ENCODE measurements around the gene NKX1-2. TPM values are rescaled to one million over a fixed set of nuclear protein-coding genes. Genes with fewer than 3 reads are reported as not detected.

NKX1-2 gene
- total RNA-seq, result not detected

DNA sequence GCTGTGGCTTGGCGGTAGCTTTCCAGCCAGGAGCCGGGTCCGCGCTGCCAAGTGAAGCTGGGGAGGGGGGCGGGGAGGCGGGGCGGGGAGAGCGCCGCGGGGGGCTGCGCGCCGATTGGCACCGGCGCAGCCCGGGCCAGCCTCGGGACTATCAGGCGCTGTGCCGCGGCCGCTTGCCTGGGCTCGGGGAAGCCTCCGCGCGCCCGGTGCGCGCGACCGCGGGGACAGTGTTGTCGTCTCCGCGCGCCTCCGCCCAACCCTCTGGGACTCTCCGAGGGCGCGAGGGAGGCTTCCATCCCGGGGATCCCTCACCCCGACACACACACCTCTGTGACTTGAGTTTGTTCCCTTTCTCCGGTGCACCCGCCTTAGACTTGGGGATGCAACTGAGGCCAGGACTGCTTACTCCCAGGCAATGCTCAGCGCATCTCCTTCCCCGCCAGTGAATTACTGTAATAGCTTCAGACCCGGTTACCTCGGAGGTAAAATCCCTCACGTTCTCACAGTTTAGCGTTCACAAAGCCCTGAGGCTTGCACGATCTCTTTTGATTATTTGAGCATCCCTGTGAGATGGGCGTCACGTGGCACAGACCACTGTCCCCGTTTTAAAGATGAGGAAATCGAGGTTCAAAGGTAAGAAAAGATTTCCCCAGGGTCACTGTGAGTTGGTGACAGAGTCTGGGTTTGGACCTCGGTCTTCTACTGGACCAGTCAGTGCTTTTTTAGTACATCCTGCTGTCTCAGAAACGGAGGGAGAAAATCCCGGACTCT is at the start of gene NKX1-2:
TSS of gene NKX1-2 (minus strand) at position 24 of the 771 bp plus-strand sequence. CDS start 92 bp downstream, outside the sequence.
- no peak for DNase-seq (ENCODE audit: low spot score)
- intact Hi-C loops (cut with DNase I), result loop anchor here (10.0 kb wide), 1 partner anchor 625 kb away; no protein-coding TSS in a partner anchor
- no peak for ATAC-seq

DNA sequence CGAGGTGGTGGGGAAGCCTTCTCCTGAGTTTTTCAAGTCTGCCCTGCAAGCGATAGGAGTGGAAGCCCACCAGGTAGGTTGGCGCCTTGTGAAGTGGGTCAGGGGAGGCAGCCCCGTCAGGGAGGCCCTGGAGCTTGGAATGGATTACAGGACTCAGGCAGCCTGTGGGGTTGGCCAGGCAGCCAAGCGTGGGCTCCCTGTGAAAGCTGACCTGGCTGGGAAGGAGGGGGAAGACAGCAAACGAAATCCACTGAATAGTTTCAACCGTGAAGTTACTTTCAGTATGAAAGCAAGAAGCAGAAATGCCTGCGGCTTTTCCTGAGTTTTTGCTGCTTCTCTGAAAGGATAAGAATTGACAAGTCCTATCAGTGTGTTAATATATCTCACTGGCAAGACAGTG is 48.2 kb upstream of the NKX1-2 start:
- no peak for ATAC-seq
- intact Hi-C loops (cut with DNase I), result no loop called here
- no peak for DNase-seq (ENCODE audit: low spot score)

DNA sequence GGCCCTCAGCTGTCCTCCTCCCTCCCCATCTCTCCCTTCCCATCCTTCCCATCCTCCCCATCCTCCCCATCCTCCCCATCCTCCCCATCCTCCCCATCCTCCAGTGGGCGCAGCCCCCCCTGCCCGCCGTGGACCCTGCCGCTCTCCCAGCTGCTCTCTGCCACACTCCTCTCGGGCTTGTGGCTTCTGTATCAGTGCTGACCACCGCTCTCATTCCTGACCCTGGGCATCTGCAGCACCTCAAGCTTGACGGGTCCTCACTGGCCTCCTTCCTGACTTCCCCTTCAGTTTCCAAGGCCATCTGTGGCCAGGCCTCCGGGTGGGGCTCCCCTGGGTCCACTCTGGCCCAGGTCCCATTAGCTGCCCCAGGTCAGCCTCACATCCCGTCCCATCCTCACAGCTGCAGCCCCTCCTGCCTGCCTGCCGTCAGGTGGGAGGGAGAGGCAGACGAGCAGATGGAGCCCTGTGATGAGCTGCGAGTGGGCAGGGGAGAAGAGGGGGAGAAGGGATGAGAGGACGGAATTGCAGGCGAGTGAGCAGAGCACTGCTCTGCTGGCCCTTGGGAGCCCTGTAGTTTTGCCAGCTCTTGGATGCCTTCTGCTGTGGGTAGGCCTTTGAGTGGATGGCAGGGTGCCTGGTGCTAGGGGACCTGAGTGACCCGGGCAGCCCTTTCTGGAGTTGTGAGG is 47.5 kb upstream of the NKX1-2 start:
- no peak for DNase-seq (ENCODE audit: low spot score)
- intact Hi-C loops (cut with DNase I), result no loop called here
- no peak for ATAC-seq

DNA sequence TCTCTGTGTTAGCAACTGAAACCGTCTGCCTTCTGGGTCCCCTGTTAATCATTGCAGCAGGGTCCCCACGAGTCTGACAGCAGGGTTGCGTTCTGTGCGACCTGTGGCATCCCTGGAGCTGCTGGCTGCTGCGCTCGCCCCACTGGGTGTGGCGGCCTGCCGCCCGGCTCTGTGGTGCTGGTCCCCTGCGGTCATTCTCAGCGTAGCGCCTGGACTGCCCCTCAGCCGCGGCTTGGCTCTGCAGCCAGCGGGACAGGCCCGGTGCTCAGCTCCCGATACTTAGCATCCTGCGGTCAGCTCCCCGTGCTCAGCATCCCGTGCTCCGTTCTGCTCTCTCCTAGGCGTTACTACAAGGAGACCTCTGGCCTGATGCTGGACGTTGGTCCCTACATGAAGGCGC is 46.8 kb upstream of the NKX1-2 start:
- intact Hi-C loops (cut with DNase I), result no loop called here
- no peak for DNase-seq (ENCODE audit: low spot score)
- no peak for ATAC-seq

DNA sequence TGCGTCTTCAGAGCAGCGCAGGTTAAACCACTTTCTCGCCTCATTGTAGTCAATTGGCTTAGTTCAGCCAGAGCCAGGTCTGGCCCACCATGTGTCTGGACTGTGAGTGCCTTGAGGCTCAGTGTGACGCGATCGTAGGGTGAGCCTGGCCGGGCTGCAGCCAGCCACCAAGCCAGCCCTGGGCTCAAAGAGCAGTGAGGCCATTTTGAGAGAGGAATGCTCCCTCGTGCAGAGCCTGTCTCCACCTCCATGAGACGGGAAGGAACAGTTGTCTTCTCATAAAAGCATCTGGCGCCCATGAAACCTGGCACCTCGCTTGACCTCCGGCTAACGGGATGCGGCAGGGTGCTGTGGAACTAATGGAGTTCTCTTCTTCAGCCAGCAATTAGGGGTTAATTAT is 46.3 kb upstream of the NKX1-2 start:
- no peak for ATAC-seq
- intact Hi-C loops (cut with DNase I), result no loop called here
- DNase-seq (ENCODE audit: low spot score), result no peak

DNA sequence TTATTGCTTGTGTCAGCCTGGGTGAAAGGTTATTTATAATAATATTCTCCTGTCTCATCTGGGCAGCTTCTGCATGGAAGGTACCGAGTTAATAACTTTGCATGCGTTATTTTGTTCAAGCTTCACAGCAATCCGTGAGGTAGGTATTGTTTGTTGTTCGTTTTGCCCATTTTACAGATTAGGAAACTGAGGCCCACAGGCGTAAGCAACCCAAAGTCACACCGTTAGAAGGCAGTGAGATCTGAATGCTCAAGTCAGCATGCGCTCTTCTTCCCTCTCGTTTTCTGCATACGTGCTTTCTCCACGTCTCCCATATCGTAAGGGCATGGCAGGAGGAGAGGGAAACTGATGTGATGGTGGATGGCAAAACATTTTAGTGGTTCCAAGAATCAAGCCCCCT is 45.9 kb upstream of the NKX1-2 start:
- DNase-seq (ENCODE audit: low spot score), result no peak
- intact Hi-C loops (cut with DNase I), result no loop called here
- no peak for ATAC-seq

DNA sequence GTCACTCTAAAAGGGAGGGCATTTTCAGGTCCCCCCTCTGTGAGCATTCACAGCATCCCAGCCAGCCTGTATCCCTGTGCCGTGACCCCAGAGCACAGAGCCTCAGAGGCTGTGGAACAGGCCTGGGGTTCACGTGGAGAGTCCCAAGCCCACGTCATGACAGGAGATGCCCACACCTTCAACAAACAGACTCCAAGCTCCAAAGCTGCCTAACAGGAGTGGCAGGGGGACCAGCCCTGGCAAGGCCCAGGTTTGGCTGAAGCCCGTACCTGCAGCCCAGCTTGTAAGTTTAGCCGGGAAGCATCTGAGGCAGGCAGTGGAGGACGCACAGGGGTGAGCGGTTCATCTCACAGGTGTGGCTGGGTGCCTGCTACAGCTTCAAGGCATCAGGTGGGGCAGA is 45.3 kb upstream of the NKX1-2 start:
- no peak for DNase-seq (ENCODE audit: low spot score)
- no peak for ATAC-seq
- intact Hi-C loops (cut with DNase I), result no loop called here

DNA sequence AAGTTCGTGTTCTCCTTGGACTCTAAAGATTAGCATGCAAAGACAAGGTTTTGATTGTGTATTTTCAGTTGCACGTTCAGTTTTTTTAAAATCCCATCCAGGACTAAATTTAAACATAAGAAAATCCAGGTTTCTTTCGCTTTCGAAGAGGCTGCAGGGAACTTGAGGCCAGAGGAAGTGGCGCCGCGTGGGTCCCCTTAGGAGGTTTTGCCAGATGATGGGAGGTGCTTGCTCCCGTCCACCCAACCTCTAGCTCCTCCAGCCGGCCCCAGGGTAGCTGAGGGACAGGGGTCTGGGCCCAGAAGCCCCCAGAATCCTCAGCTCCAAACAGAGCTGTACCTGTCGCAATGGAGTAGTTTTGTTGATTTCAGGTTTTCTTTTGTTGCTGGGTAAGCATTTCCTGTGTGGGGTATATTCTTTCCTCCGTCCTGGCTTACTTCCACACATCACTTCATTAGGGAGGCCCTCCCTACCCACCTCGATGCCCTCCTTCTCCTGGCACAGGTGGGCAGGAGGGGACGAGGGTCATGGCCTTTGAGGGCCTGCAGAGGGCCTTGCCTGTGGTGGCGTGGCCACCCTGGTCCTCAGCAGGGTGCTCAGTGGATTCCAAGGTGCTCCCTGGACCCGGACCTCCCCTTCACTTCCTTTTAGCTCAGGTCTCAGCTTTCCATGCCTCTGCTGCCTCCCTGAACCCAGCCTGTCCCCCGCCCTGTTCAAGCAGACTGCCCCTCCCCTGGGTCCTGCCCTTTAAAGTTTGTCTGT is 44.4 kb upstream of the NKX1-2 start:
- ATAC-seq (no peak), DNase-seq (ENCODE audit: low spot score) (no peak)
- intact Hi-C loops (cut with DNase I), result no loop called here

DNA sequence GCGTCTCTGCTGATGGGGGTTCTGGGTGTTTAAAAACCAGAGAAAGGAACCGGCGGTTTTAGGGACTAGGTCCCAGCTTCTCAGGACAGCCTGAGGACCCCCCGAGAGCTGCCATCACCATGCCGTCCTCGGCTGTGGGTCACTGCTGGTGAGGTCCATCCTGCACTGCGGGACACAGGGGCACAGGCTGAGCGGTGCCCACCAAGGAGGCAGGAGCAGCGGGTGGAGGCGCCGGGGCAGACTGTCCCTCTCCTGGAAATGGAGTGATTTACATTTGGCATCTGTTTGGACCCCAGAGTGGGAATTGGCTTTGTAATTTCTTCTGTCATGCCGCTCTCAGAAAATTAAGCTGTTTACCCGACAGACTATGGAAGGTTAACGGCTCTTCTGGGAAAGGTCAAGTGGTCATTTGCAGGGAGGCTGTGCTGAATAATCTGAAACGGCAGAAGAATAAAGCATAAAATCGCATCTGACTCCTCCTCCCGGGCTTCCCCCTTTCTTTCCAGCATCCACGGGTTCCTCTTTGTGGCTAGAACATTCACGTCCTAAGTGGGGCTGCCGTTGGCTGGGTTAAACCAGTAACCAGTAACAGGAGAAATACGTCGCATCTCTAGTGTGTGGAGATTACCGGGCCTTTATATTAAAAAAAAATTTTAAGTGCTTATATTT is 43.5 kb upstream of the NKX1-2 start:
- ATAC-seq (no peak), DNase-seq (ENCODE audit: low spot score) (no peak)
- intact Hi-C loops (cut with DNase I), result no loop called here

DNA sequence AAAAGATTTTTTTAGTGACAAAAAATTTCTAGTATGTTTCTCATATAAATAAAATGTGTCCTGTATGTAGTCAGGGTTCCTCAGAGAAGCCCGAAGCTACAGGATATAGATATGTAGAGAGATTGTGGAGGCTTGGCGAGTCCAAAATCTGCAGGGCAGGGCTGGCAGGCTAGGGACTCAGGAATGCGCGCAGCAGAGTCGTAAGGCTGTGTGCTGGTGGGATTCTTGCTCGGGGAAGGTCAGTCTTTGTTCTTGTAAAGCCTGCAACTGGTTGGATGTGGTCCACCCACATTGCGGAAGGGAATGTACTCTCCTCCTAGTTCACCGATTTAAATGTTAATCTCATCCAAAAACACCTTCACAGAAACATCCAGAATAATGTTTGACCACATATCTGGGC is 42.4 kb upstream of the NKX1-2 start:
- no peak for ATAC-seq
- no peak for DNase-seq (ENCODE audit: low spot score)
- intact Hi-C loops (cut with DNase I), result no loop called here

DNA sequence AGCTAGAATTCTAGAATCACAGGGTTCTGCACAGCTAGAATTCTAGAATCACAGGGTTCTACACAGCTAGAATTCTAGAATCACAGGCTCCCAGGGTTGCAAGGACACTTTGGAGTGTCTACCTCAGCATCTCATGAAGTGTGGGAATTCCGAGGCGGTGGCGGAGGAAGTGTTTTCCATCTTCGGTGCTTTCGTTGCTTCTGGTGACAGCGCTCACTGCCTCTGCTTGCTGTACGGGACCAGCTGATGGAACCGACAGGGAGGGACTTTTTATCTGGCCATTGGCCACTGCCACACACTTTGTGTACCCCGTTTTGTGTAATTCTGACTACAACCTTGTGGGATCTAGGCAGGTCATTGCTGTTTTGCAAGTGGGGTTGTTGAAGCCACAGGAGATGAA is 41.3 kb upstream of the NKX1-2 start:
- no peak for DNase-seq (ENCODE audit: low spot score)
- intact Hi-C loops (cut with DNase I), result no loop called here
- no peak for ATAC-seq

DNA sequence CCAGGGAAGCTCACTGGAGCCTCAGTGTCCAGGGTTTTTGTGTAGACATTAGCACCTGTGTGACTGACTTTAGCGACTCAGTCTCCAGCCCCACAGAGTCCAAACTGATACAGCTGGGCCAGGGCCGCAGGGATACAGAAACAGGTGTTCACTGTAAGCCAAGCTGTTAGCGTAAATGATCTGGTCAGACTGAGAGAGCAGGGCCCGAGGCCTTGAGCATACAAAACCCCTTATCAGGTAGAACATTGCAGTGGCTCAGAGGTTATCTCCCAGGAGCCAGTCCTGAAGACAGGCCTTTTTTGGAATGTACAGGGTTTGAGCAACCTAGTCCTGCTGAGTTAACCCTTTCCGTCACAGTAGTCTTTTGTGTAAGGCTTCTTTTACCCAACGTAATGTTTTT is 36.8 kb upstream of the NKX1-2 start:
- intact Hi-C loops (cut with DNase I), result no loop called here
- DNase-seq (ENCODE audit: low spot score), result no peak

DNA sequence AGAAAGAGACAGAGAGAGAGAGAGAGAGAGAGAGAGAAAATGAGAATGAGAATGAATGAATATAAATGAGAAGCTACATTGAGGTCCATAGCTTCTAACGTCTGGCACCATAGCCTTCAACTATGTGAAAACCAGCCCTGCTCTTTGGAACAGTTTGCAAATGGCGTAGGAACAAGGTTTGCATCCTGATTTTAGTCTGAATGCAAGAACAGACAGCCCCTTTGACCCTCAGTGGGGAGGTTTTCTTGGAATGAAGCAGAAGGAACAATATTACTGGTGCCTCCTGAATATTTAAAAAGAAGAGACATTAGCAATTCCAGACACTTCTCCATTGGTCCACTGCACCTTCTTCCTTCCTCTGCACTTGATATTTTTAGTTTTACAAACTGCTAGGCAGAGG is 34.8 kb upstream of the NKX1-2 start:
- DNase-seq (ENCODE audit: low spot score) (no peak), ATAC-seq (no peak)
- intact Hi-C loops (cut with DNase I), result no loop called here

More for the DNA sequence above, 36.8 kb upstream of the NKX1-2 start:
- ATAC-seq, result no peak

DNA sequence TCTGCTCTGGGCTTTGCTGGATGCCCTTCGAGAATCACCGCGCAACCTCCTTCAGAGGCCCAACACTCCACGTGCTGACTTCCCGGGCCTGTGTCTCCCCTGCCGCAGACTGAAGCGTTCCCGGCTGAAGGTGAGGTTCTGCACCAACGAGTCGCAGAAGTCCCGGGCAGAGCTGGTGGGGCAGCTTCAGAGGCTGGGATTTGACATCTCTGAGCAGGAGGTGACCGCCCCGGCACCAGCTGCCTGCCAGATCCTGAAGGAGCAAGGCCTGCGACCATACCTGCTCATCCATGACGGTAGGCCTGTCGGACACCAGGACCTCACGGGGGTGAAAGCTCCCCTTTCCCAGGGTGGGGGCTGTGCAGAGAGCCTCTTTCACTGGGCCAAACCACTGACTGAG is 34.2 kb upstream of the NKX1-2 start:
- intact Hi-C loops (cut with DNase I), result no loop called here
- DNase-seq (ENCODE audit: low spot score) (no peak), ATAC-seq (no peak)

DNA sequence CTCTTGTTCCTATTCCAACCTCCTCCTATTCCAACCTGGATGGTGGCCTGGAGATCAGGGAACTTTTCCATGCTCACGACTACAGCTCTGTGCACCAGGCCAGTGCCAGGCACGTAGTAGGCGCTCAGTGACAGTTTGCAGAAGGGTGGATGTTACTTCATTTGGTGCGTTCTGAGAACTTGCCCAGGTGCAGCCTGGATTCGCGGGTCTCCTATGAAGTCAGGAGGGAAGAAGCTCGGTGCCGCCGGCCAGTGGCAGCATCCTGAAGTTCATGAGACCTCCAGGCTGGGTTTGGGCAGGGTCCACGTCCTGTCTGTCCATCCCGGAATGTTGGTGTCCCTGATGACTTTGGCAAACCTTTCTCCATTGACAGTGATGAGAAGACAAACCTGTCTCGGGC is 33.0 kb upstream of the NKX1-2 start:
- intact Hi-C loops (cut with DNase I), result no loop called here
- ATAC-seq (no peak), DNase-seq (ENCODE audit: low spot score) (no peak)

DNA sequence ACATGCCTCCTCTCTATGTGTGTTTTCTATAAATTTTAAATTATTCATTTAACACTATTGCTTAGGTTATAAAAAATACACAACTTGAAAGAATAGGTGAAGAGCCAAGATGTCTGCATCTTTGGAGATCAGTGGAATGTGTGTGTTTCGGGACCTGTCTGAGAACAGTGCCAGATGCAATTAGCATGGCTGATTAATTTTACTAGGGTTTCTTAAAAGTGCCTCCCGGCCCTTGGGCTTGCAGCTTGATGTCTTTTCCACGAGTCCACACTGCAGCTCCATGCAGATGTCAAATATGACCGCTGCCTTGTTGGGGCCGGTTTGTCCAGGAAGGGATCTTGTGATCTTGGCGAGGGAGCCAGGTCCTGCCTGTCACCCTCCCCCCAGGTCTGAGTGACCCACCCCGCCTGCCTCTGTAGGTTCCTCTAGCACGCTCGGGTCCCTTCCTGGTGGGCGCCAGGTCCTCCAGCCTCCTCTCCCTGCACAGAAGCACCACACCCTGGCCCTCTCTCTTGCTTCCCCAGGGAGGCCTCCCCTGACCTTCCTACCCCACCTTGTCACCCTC is 32.5 kb upstream of the NKX1-2 start:
- intact Hi-C loops (cut with DNase I), result no loop called here
- DNase-seq (ENCODE audit: low spot score) (no peak), ATAC-seq (no peak)

DNA sequence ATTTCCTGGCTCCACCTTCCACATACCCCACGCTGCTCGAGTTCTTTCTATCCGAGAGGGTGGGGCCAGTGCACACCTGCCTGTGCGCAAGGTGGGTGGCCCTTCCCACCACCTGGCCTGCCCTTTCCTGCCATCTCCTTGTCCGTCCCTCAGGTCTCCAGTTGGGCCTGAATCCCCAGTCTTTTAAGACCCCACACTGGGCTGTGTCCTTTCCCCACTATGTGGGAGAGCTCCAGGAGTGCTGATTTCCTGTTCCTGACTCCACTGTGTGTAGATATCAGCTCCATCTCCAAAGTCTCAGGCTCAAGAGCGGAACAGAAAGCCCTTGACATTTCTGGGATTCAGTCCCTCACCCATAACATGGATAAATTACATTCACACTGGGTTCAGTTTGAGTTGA is 31.9 kb upstream of the NKX1-2 start:
- ATAC-seq (no peak), DNase-seq (ENCODE audit: low spot score) (no peak)
- intact Hi-C loops (cut with DNase I), result no loop called here

DNA sequence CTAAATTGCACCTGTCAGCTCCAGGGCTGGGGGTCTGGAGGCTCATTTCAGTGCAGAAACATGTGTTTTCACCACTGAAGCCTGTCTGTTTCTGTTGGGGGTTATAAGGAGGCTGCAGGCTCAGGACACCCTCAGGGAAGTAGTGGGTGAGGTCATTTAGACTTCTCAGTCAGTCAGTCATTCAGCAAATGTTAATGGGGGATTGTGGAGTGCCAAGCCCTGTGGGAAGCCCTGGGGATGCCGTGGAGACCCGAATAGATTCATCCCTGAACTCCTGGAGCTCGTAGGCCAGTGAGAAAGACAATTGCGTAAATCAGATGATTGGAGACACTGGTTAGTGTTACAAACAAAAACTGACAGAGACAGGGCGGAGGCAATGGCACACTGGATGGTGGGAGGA is 31.0 kb upstream of the NKX1-2 start:
- DNase-seq (ENCODE audit: low spot score), result no peak
- no peak for ATAC-seq
- intact Hi-C loops (cut with DNase I), result no loop called here

DNA sequence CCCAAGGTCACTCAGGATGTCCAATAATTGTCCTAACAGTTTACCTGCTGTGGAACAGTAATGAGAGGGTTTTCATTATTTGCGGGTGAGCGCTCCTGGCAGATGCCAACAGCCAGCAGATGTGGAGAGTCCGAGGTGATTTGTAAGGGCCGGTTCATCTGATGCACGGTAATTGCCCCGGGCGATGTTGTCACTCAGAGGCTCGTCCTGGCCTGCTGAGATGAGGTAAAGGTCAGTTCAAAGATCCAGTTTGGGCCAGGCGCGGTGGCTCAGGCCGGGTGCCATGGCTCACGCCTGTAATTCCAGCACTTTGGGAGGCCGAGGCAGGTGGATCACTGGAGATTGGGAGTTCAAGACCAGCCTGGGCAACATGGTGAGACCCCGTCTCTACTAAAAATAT is 28.7 kb upstream of the NKX1-2 start:
- intact Hi-C loops (cut with DNase I), result no loop called here
- ATAC-seq, result no peak
- DNase-seq (ENCODE audit: low spot score), result no peak

All from sciatic nerve (tissue), 2 donors.